ENCODE data around the gene MACF1.

GRCh38 chr1:39407510-39407895 is 203.0 kb downstream of the MACF1 start:
- no peak for TF ChIP-seq CTCF (IDR thresholded peaks at IDR 0.05; ENCODE audit: low read length)
- no peak for TF ChIP-seq EZH2 (optimal IDR thresholded peaks at IDR 0.05; ENCODE audit: low read depth, low read length)
- TF ChIP-seq EZH2phosphoT487 (IDR thresholded peaks at IDR 0.05; ENCODE audit: low read length) = no peak
